ENCODE measurements around the gene JMJD8.
A peak's percentile ranks its signal among the peaks of the same experiment; 100 is the strongest.

Gene JMJD8

DNA sequence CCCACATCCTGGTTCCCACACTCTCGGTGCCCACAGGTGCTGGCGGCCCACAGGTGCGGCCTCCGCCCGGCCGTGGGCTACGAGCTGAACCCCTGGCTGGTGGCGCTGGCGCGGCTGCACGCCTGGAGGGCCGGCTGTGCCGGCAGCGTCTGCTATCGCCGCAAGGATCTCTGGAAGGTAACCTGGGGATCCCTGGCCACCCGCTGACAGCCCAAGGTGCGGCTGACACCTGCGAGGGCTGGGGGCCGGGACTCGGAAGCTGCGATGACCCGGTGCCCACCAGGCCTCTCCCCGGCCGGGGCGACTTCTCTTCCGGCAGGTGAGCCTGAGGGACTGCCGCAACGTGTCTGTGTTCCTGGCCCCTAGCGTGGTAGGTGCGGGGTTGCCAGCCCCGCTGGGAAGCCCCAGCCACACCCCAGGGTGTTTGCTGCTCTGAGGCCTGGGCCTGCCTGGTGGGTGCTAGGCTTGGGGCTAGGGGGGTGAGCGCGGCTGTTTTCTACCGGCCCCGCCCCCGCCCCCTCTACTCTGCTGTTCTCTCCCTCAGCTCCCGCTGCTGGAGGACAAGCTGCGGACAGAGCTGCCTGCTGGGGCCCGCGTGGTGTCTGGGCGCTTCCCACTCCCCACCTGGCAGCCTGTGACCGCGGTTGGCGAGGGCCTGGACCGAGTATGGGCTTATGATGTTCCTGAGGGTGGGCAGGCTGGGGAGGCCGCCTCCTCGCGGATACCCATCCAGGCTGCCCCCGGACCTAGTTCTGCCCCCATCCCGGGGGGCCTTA is 37.8 kb upstream of the JMJD8 start:
- DNase-seq (ENCODE audit: low spot score): no peak
- TF ChIP-seq, protein P1, sequence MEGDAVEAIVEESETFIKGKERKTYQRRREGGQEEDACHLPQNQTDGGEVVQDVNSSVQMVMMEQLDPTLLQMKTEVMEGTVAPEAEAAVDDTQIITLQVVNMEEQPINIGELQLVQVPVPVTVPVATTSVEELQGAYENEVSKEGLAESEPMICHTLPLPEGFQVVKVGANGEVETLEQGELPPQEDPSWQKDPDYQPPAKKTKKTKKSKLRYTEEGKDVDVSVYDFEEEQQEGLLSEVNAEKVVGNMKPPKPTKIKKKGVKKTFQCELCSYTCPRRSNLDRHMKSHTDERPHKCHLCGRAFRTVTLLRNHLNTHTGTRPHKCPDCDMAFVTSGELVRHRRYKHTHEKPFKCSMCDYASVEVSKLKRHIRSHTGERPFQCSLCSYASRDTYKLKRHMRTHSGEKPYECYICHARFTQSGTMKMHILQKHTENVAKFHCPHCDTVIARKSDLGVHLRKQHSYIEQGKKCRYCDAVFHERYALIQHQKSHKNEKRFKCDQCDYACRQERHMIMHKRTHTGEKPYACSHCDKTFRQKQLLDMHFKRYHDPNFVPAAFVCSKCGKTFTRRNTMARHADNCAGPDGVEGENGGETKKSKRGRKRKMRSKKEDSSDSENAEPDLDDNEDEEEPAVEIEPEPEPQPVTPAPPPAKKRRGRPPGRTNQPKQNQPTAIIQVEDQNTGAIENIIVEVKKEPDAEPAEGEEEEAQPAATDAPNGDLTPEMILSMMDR (IDR thresholded peaks at IDR 0.05; ENCODE audit: borderline replicate concordance, control extremely low read depth, extremely low read depth, insufficient read depth, missing control alignments): no peak
- in situ Hi-C loops (cut with MboI; ENCODE audit: low sequenced_read_pairs, unreplicated experiment): no loop called here

DNA sequence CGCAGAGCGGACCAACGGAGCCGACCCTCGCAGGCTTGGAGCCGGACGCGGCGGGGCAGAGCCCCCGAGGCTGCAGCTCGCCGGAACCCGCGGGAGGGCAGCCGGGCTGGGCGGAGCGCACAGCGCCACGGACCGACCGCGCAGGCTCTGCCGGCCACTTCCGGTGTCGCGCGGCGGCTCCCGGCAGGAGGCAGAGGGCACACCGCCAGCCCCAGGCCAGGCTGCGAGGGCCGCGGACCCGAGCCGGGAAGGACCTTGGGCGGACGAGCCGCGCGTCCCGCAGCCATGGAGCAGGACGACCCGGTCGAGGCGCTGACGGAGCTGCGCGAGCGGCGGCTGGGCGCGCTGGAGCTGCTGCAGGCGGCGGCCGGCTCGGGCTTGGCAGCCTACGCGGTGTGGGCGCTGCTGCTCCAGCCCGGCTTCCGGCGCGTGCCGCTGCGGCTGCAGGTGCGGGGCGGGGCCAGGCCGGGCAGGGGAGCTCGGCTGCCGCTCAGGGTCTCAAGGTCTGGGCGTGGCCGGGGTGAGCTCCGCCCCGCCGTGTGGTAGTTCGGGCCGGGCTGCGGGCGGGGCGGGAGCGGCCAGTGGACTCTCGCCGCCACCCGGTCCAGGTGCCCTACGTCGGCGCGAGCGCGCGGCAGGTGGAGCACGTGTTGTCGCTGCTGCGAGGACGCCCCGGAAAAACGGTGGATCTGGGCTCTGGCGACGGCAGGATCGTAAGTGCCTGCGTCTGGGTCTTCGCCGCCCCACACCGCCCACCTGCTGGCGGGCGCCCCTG is 37.0 kb upstream of the JMJD8 start, which contains the start of gene ANTKMT:
Gene ANTKMT (plus strand): TSS at position 157 of the 775 bp plus-strand sequence. CDS start 129 bp downstream, at position 286.
- DNase-seq (ENCODE audit: low spot score): peak; percentile 93
- in situ Hi-C loops (cut with MboI; ENCODE audit: low sequenced_read_pairs, unreplicated experiment): no loop called here
- TF ChIP-seq, protein P1 (IDR thresholded peaks at IDR 0.05; ENCODE audit: borderline replicate concordance, control extremely low read depth, extremely low read depth, insufficient read depth, missing control alignments): no peak

DNA sequence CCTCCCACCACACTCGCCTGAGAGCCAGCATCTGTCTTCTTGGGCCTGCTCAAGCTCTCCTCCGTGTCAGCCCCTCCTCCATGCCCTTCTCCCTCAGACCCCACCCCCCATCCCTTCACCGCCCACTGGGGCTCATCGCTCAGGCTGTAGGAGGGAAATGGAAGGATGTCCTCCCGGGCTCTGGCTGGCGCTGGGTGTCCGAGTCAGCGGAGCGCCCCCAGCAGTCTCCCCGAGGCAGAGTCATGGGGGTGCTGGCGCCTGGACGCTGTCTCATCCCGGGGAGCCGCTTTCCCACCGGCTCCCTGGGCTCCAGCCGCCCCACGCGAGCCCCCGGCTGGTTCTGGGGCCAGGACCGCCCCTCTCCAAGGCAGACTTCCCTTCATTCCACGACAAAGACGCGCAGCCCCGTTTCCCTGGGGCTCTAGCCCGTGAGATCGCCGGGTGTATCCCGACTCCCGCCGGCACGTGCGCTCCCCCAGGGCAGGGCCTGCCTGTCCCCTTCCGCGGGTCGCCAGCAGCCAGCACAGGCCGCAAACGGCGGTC is 36.4 kb upstream of the JMJD8 start:
- peak; percentile 80 for DNase-seq (ENCODE audit: low spot score)
- TF ChIP-seq, protein P1 (IDR thresholded peaks at IDR 0.05; ENCODE audit: borderline replicate concordance, control extremely low read depth, extremely low read depth, insufficient read depth, missing control alignments): peak; percentile 28
- in situ Hi-C loops (cut with MboI; ENCODE audit: low sequenced_read_pairs, unreplicated experiment): no loop called here

DNA sequence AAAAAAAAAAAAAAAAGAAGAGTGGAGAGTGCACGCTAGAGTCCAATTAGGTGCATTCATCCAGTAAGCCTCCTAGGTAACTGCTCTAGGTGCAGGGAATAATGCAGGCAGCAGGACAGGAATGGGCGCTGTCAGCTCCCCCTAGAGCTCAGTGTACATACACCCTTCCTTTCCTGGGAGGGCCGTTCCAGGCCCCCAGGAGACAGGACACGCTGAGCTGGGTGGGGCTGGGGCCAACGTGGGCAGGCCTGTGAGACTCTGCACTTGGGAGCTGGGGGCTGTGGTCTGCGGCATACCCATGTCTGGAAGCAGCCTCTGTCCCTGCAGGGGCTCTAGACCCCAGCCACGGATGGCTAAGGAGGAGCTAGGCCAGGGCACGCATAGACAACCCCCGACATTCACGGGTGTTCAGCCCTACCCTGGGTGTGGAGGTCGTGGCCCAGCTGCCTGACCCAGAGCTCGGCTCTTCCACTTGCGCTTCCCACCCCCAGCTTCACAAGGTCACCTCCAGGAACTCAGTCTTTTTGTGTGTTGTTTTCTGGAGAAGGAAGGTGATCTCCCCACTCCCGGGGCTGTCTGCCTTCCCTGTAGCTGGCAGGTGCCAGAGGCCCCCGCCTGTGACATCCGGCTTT is 35.8 kb upstream of the JMJD8 start:
- TF ChIP-seq, protein P1 (IDR thresholded peaks at IDR 0.05; ENCODE audit: borderline replicate concordance, control extremely low read depth, extremely low read depth, insufficient read depth, missing control alignments): no peak
- no peak for DNase-seq (ENCODE audit: low spot score)

DNA sequence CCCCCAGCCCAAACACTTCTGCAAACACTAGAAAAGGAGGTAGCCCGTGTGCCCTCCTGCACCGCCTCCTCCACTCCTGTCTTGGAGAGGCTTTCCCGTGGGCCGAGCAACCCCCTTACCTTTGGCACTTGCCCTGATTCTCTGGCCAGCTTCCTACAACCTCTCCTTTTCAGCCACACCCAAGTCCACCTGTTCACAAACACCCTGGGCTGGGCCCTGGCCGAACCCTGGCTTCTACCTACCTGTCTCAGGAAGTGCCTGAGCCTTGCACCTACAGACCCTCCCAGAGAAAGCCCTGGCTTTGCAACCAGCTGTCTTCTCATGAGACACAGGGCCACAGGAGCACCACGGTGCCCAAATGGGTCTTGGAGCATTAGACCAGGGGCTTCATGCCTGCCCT is 34.8 kb upstream of the JMJD8 start:
- in situ Hi-C loops (cut with MboI; ENCODE audit: low sequenced_read_pairs, unreplicated experiment): no loop called here
- DNase-seq (ENCODE audit: low spot score): no peak
- TF ChIP-seq, protein P1 (IDR thresholded peaks at IDR 0.05; ENCODE audit: borderline replicate concordance, control extremely low read depth, extremely low read depth, insufficient read depth, missing control alignments): no peak

More for the DNA sequence above, 35.8 kb upstream of the JMJD8 start:
- in situ Hi-C loops (cut with MboI; ENCODE audit: low sequenced_read_pairs, unreplicated experiment): no loop called here

DNA sequence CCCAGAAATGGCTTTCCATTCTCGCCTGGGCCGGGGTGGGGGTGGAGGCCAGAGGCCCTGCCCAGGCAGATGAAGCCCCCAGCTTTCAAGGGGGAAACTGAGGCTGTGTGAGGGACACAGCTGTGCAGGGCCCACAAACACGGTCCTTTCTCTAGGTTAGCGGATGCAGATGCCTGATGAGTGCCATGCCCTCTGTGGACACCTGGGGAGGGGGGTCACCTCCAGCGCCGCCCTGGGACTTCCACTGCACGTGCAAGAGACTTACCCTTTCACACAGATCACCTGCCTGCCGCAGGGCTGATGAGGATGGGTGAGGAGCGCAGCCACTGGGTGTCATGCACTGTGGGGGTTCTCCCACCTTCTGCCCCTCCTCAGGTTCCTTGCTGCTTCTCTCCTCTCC is 34.3 kb upstream of the JMJD8 start:
- in situ Hi-C loops (cut with MboI; ENCODE audit: low sequenced_read_pairs, unreplicated experiment): no loop called here
- TF ChIP-seq, protein P1 (IDR thresholded peaks at IDR 0.05; ENCODE audit: borderline replicate concordance, control extremely low read depth, extremely low read depth, insufficient read depth, missing control alignments): no peak
- no peak for DNase-seq (ENCODE audit: low spot score)

Data from GM13976 (cell line).